Measurements from ENCODE around the gene FSHB.
"Not testable (repeated sequence)": the region's sequence is repeated elsewhere in the genome, so short reads cannot be mapped to it uniquely, and the experiment has no call there.

Gene FSHB

GRCh38 chr11:30230714-30231113 lies at the start of gene FSHB:
Gene FSHB (plus strand): TSS chr11:30231014. CDS start chr11:30231903, 889 bp downstream.
- DNase-seq, result no peak

GRCh38 chr11:30186748-30187147 lies 44.1 kb upstream of the FSHB start:
- no peak for DNase-seq

- no peak for DNase-seq
Measured at GRCh38 chr11:30192620-30193019, 38.2 kb upstream of the FSHB start.

- DNase-seq, result peak; percentile 9 to 36
Measured at GRCh38 chr11:30196400-30197206, 34.2 kb upstream of the FSHB start.

GRCh38 chr11:30197869-30198268 lies 32.9 kb upstream of the FSHB start:
- DNase-seq, result no peak

- not testable (repeated sequence) for DNase-seq
Measured at GRCh38 chr11:30202989-30203388, 27.8 kb upstream of the FSHB start.

- no peak for DNase-seq
Measured at GRCh38 chr11:30203850-30204249, 27.0 kb upstream of the FSHB start.

GRCh38 chr11:30206249-30206996 lies 24.4 kb upstream of the FSHB start:
- DNase-seq, result no peak

- DNase-seq, result no peak
Measured at GRCh38 chr11:30210357-30210756, 20.5 kb upstream of the FSHB start.

GRCh38 chr11:30216534-30216933 lies 14.3 kb upstream of the FSHB start:
- DNase-seq, result no peak

- no peak for DNase-seq
Measured at GRCh38 chr11:30218278-30218677, 12.5 kb upstream of the FSHB start.

- no peak for DNase-seq
Measured at GRCh38 chr11:30225642-30226041, 5.2 kb upstream of the FSHB start.

GRCh38 chr11:30228323-30228884 lies 2.4 kb upstream of the FSHB start:
- no peak for DNase-seq

- no peak for DNase-seq
Measured at GRCh38 chr11:30239025-30239424, 8.2 kb downstream of the FSHB start.

GRCh38 chr11:30244265-30244664 lies 13.5 kb downstream of the FSHB start:
- DNase-seq, result no peak

GRCh38 chr11:30245621-30246020 lies 14.8 kb downstream of the FSHB start:
- no peak for DNase-seq

- no peak for DNase-seq
Measured at GRCh38 chr11:30254307-30255298, 23.8 kb downstream of the FSHB start.

GRCh38 chr11:30255637-30256036 lies 24.8 kb downstream of the FSHB start:
- no peak for DNase-seq

GRCh38 chr11:30257058-30257457 lies 26.2 kb downstream of the FSHB start:
- DNase-seq, result no peak

GRCh38 chr11:30258679-30259078 lies 27.9 kb downstream of the FSHB start:
- no peak for DNase-seq

- DNase-seq, result no peak
Measured at GRCh38 chr11:30260813-30261212, 30.0 kb downstream of the FSHB start.

GRCh38 chr11:30261821-30262220 lies 31.0 kb downstream of the FSHB start:
- DNase-seq, result no peak

- DNase-seq, result not testable (repeated sequence)
Measured at GRCh38 chr11:30268638-30269037, 37.8 kb downstream of the FSHB start.

Data from CD4-positive, alpha-beta T cell treated with Interferon alpha-2 for 1 hour (primary cell).